Left ventricle myocardium inferior (tissue), 1 donor: ENCODE data around the gene GTPBP8. TPM values are rescaled to one million over a fixed set of nuclear protein-coding genes. Genes with fewer than 3 reads are reported as not detected.
A peak's percentile ranks its signal among the peaks of the same experiment; 100 is the strongest.

Source experiments
- DNase-seq: peaks from one replicate; pipeline ENCODE4 v3.0.0-alpha.2; 2020
- H3K27ac ChIP-seq: fragments of 200-600 bp; replicated peaks from 2 replicates; pipeline ENCODE4 v1.8.0; 2021
- H3K27me3 ChIP-seq: fragments of 200-600 bp; 2 replicates; pipeline ENCODE4 v1.8.0; 2021; ENCODE audit warnings: low read depth
- H3K36me3 ChIP-seq: fragments of 200-600 bp; 2 replicates; pipeline ENCODE4 v1.8.0; 2021
- H3K4me1 ChIP-seq: fragments of 200-600 bp; 2 replicates; pipeline ENCODE4 v1.8.0; 2021
- H3K4me3 ChIP-seq: fragments of 200-600 bp; 2 replicates; pipeline ENCODE4 v1.8.0; 2021; ENCODE audit warnings: mild to moderate bottlenecking, moderate library complexity
- H3K9me3 ChIP-seq: fragments of 200-600 bp; replicated peaks from 2 replicates; pipeline ENCODE4 v1.8.0; 2021
- CTCF ChIP-seq: fragments of 200-600 bp; IDR thresholded peaks from 2 replicates; pipeline ENCODE4 v1.8.0; 2021; ENCODE audit warnings: antibody characterized with exemption, mild to moderate bottlenecking, borderline replicate concordance
- intact Hi-C: fragments of 100-400 bp; cut with micrococcal nuclease; formaldehyde crosslinking; loops from one replicate; pipeline ENCODE4 v1.11.0; 2022
- total RNA-seq: library from RNA; stranded (reverse); fragmentation: NEBNext Ultra II Directional; extraction: Animal tissue kit (Norgen Biotek cat#: 25700); gene quantifications from one replicate; pipeline ENCODE4 v1.2.1, GENCODE V29; 2021
- donor health status: DM: no; HTN: yes; CAD: no; lungs with severe emphysema.

The GTPBP8 gene
- total RNA-seq, 1 donor from 2014 or later = 28.5 TPM

- no peak for TF ChIP-seq CTCF
- no peak for DNase-seq
- H3K36me3 ChIP-seq = peaks cover 88% of the 10 kb centered on the region
- no peaks in the 10 kb centered on the region for H3K27me3 ChIP-seq
- H3K27ac ChIP-seq = no peak overlapping the region
- no peaks in the 10 kb centered on the region for H3K4me1 ChIP-seq
- H3K4me3 ChIP-seq = no peak overlapping the region
- H3K9me3 ChIP-seq = no peaks in the 10 kb centered on the region
- intact Hi-C loops = no loop called here
Measured at GRCh38 chr3:113006359-113007056, 15.7 kb downstream of the GTPBP8 start.

- TF ChIP-seq CTCF = no peak
- H3K36me3 ChIP-seq = peaks cover 88% of the 10 kb centered on the region
- intact Hi-C loops = no loop called here
- no peak overlapping the region for H3K4me3 ChIP-seq
- H3K27me3 ChIP-seq = no peaks in the 10 kb centered on the region
- DNase-seq = no peak
- no peaks in the 10 kb centered on the region for H3K9me3 ChIP-seq
- H3K4me1 ChIP-seq = no peaks in the 10 kb centered on the region
- H3K27ac ChIP-seq = no peak overlapping the region
Measured at GRCh38 chr3:113008117-113008516, 17.3 kb downstream of the GTPBP8 start.

- Histone ChIP-seq H3K9me3 (no peaks in the 10 kb centered on the region), H3K27ac (no peak overlapping the region), H3K4me3 (no peak overlapping the region), H3K4me1 (peaks cover 27% of the 10 kb centered on the region), H3K36me3 (peaks cover 68% of the 10 kb centered on the region), H3K27me3 (no peaks in the 10 kb centered on the region)
- no peak for TF ChIP-seq CTCF
- DNase-seq = no peak
- intact Hi-C loops = no loop called here
Measured at GRCh38 chr3:113013593-113013992, 22.8 kb downstream of the GTPBP8 start.

- H3K4me3 ChIP-seq = peak overlapping the region; percentile 83
- H3K36me3 ChIP-seq = peaks cover 29% of the 10 kb centered on the region
- H3K4me1 ChIP-seq = peaks cover 55% of the 10 kb centered on the region
- DNase-seq = no peak
- no peaks in the 10 kb centered on the region for H3K9me3 ChIP-seq
- intact Hi-C loops = no loop called here
- no peaks in the 10 kb centered on the region for H3K27me3 ChIP-seq
- peak overlapping the region; percentile 97 for H3K27ac ChIP-seq
- no peak for TF ChIP-seq CTCF
Measured at GRCh38 chr3:113018536-113019181, 27.9 kb downstream of the GTPBP8 start.

GRCh38 chr3:113019182-113020137 is 28.7 kb downstream of the GTPBP8 start:
- intact Hi-C loops = no loop called here
- peaks cover 55% of the 10 kb centered on the region for H3K4me1 ChIP-seq
- peak overlapping the region; percentile 97 for H3K27ac ChIP-seq
- H3K36me3 ChIP-seq = peaks cover 21% of the 10 kb centered on the region
- H3K27me3 ChIP-seq = no peaks in the 10 kb centered on the region
- no peaks in the 10 kb centered on the region for H3K9me3 ChIP-seq
- peak overlapping the region; percentile 83 for H3K4me3 ChIP-seq
- DNase-seq = peak; percentile 92
- no peak for TF ChIP-seq CTCF
